HG03095 (cell line): Measurements from ENCODE around the gene EPHB4.
"Not testable (repeated sequence)": the region's sequence is repeated elsewhere in the genome, so short reads cannot be mapped to it uniquely, and the experiment has no call there.

Source experiments
- ATAC-seq: cut with Tn5 transposase; IDR thresholded peaks from one replicate; pipeline ENCODE4 v1.9.1; 2021; ENCODE audit warnings: moderate library complexity; ENCODE audit not compliant: unreplicated experiment

EPHB4 gene

DNA sequence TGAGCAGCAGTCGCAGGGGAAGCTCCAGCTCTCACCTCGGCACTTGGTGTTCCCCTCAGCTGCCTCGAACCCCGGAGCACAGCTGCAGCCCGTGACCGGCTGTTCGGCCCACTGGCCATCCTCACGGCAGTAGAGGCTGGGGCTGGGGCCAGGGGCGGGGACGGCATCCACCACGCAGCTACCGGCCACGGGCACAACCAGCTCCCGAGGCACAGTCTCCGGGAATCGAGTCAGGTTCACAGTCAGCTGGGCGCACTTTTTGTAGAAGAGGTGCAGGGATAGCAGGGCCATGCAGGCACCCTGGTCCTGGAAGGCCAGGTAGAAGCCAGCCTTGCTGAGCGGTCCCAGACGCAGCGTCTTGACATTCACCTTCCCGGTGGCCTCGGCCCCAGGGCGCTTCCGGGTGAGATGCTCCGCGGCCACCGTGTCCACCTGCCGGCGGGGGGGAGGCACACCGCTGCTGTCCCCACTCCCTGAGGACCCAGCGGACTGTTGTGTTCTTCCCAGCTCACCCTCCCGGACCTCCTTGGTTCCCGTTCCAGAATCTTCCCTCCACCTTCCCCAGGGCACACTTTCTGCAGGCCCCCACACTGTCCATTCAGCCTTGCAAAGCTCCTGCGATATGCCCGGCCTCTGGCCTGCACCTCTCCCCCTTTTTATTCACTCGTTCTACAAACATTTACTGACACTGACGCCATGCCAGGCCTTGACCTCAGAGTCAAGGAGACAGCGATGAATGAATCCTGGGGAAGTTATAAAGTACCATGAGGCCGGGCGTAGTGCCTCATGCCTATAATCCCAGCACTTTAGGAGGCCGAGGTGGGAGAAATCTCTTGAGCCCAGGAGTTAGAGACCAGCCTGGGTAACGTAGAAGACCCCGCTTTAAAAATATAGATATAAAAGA is 4.8 kb downstream of the EPHB4 start:
- ATAC-seq, result no peak

DNA sequence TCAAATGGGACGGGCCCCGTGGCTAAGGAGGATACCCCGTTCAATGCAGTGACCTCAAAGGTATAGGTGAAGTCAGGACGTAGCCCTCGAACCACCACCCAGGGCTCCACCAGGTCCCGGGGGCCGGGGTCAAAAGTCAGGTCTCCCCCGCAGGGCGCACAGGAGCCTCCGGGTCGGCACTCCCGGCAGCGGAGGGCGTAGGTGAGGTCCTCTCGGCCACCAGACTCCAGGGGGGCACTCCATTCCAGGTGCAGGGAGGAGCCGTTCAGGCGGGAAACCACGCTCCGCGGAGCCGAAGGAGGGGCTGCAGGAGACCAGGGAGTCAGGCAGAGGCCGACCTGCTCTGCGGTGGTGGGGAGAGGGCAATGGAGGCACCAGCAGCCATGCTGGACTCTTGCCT is 7.7 kb downstream of the EPHB4 start:
- no peak for ATAC-seq

DNA sequence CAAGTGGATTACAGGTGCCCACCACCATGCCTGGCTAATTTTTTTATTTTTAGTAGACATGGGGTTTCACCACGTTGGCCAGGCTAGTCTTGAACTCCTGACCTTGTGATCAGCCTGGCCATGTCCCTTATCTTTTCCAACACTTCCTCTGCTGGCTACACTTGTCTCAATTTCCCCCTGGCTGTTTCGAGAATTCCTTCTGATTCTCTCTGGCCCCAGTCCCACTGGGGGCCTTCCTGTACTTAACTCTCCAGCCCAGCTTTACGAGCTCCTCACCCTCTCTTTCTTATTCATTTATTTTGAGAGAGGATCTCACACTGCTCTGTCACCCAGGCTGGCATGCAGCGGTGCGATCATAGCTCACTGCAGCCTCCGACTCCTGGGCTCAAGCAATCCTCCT is 8.5 kb downstream of the EPHB4 start:
- ATAC-seq, result no peak

- no peak for ATAC-seq
These were observed 9.0 kb downstream of the EPHB4 start for GRCh38 chr7:100818366-100818765.

- no peak for ATAC-seq
These were observed 10.2 kb downstream of the EPHB4 start for GRCh38 chr7:100817097-100817496.

DNA sequence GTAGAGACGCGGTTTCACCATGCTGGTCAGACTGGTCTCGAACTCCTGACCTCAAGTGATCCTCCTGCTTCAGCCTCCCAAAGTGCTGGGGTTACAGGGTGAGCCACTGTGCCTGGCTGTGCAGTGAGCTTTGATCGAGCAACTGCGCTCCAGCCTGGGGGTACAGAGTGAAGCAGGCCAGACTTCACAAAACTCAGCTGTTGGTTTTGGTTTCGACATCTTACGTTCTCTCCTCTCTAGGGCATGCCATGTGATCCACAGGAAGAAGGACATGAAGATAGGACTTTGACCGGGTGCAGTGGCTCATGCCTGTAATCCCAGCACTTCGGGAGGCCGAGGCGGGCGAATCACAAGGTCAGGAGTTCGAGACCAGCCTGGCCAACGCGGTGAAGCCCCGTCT is 10.8 kb downstream of the EPHB4 start:
- ATAC-seq, result not testable (repeated sequence)

DNA sequence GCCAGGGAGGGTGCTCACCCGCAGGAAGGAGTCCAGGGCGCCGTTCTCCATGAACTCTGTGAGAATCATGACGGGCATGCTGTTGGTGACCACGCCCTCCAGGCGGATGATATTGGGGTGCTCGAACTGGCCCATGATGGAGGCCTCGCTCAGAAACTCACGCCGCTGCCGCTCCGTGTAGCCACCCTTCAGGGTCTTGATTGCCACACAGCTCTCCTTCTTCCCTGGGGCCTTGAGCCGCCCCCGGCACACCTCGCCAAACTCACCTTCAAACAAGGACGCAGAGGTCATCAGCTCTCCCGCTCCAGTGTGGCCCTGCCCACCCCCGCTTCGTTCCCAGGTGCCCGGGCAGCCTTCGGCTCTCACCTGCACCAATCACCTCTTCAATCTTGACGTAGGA is 14.6 kb downstream of the EPHB4 start:
- ATAC-seq, result no peak

GRCh38 chr7:100811480-100811879 is 15.8 kb downstream of the EPHB4 start:
- no peak for ATAC-seq

DNA sequence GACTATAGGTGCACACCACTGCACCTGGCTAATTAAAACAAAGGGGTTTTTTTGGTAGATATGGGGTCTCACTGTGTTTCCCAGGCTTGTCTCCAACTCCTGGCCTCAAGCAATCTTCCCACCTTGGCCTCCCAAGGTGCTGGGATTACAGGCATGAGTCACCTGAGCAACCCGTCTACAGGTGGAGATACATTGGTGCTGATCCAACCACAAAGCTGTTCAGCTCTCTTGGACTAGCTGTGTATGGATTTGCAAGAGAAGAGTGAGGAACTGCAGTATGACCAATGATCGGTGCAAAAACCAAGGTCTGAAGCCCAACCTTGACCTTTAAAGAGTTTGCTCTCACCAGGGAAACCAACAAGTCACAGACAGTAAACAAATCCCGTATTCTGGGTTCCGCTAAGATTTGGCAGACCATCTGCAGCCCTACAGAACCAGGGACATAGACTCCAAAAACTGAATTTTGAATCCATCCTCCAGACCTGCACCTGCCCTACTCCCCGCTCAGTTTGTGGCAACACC is 18.9 kb downstream of the EPHB4 start:
- ATAC-seq, result no peak

DNA sequence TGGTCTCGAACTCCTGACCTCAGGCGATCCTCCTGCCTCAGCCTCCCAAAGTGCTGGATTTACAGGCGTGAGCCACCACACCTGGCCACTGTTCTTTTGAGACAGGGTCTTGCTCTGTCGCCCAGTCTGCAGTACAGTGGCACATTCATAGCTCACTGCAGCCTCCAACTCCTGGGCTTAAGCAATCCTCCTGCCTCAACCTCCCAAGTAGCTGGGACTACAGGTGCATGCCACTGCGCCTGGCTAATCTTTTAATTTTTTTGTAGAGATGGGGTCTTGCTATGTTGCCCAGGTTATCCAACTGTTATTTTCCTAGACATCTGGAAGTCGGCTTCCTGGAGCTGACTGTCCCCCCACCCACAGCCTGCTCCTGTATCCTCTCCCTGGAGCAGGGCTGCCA is 20.4 kb downstream of the EPHB4 start:
- not testable (repeated sequence) for ATAC-seq

GRCh38 chr7:100806276-100806675 is 21.0 kb downstream of the EPHB4 start:
- ATAC-seq, result no peak

DNA sequence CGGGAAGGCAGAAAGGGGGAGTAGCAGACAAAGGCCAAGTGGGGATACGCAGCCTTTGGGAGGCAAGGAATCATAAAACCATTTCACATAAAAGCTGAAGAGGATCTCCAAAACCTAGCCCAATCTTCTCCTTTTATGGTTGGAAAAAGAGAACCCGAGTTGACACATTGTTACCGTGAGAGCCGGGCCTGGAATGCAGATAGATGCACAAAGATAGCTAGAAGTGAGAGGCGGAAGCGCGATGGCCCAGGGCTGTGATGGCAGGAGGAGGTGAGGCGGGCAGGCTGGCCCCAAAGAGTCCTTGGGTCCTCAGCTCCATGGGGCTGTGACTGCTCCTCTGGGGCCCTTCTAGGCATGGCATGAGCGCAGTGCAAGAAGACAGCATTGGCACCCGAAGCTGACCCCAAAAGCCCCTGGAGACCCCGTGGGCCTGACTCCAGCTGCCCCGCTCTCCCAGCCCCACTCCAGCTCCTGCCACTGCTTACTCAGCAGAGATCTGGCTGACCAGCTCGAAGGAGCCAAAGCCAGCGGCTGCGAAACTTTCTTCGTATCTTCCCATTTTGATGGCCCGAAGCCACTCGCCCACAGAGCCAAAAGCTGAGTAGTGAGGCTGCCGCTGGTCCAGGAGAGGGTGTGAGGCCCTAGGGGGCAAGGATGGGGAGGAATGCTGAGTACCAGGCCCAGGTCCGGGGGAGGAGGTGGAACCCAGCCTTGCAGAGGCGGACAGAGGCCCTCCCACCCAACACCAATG is 22.5 kb downstream of the EPHB4 start:
- ATAC-seq, result no peak

DNA sequence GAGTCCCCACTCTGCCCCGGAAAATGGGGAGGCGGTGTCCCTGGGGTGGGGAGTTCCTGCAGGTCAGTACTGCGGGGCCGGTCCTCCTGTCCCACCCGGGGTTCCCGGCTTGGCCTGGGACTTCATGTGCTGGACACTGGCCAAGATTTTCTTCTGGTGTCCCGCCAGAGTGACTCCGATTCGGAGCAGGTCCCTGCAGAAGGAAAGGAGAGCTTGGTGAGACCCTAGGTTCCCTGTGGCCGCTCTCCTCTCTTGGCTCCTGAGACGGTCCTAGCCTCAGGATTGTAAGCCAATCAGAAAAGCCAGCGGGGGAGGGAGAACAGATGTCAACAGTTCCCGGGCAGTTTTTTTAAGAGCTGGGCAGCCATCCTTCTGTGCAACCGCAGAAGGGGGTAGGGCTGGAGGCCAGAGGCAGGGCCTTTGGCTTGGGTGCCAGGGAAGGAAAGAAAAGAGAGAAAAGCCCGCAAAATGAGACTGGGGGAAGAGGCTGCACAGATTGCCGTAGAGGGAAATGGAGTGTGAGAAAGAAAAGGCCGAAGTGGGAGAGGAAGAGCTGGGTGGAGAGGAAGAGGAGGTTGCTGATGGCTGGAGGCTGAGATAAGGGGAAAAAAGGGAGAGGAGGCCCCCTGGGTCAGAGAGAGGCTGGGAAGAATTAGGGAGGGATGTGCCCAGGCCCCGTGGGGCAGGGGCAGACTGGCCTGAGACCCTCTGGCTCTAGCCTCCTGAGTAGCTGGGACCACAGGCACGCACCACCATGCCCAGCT is 23.7 kb downstream of the EPHB4 start:
- peak; percentile 92 for ATAC-seq

DNA sequence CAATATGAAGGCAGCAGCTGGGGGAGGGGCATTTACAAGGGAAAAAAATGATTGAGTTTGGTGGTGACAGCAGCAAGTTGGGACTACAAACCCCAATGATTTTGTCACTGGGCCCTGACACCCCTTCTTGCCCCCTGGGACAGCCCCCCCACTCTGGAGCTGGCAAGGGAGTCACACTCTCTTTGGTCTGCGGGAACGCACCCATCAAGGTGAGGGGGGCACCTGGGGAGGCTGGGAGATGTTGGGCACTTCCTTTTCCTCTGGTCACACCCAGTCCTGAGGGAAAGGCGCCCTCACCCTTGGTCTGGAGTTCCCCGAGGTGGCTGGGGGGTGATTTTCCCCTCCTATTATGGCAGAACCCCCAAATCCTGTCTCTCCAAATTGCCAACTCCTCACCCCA is 24.4 kb downstream of the EPHB4 start:
- no peak for ATAC-seq

DNA sequence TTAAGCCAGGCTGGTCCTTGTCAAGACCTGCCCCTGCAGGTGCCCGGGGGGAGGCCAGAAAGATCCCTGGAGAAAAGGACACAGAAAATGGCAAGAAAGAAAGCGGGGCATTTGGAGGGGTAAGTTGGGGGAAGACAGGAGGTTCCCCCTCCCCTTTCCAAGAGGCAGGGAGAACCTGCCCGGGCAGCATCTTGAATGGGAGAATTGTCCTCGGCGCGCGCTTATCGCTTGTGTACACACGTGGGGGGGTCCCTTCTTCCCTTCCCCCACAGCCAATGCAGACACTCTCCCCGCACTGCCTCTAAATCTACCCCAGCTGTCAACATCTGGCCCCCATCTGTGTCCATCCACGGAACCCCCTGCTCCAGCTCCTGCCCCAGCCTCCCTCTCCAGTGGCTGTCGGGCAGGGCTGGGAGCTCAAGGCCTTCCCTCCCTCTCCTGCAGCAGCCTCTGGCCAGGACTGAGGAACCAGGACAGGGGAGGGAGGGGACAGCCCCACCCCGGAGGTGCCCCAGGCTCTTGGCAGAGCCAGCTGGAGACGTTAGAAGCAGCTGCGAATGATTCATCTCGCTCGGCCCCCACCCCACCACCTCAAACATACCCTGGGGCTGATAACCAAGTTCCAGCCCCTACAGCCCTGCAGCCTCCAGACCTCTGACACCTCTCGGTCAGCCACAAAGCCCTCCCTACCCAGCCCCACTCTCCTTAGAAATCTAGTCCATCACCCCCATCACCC is 25.3 kb downstream of the EPHB4 start:
- ATAC-seq, result no peak

DNA sequence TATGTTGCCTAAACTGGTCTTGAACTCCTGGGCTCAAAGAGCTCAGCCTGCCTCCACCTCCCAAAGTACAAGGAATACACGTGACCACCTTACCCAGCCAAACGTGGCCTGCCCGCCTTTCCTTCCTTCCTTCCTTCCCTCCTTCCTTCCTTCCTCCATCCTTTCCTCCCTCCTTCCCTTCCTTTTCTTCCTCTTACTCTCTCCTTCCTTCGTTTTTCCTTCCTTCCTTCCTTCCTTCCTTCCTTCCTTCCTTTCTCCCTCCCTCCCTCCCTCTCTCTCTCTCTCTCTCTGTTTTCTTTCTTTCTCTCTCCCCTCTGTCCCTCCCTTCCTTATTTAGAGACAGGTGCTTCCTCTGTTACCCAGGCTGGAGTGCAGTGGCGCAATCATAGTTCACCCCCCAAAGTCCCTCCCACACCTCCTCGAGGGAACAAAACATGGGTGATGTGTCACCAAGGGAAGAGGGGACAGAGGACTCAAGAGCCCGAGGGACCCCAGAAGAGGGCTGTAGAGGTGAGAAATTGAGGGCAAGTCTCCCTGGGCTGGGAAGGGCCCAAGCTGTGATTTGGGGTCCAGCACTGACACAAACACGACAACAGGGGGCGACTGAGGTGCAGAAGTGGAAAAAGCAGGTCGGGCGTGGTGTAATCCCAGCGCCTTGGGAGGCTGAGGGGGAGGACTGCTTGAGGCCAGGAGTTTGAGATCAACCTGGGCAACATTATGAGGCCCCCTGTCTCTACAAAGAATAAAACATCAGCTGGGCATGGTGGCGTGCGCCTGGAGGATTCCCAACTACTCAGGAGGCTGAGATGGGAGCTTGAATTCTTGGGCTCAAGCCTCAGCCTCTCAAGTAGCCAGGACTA is 28.1 kb downstream of the EPHB4 start:
- ATAC-seq, result no peak

DNA sequence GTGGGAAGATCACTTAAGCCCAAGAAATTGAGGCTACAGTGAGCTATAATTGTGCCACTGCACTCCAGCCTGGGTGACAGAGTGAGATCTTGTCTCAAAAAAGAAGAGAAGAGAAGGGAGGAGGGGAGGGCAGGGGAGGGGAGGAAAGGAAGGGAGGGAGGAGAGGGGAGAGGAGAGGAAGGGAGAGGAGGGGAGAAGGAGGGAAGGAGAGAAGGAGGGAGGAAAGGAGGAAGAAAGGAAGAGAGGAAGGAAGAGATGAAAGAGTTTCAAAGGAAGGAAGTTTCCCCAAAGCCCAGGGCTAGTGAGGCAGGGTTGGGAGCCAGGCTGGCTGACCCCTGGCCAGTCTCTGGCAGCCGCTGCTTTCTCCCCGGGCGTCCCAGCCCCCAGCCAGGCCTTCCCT is 32.6 kb downstream of the EPHB4 start:
- ATAC-seq, result no peak

- no peak for ATAC-seq
These were observed 33.3 kb downstream of the EPHB4 start for GRCh38 chr7:100793806-100794660.
